GM19238 (cell line): ENCODE data around the gene CD200R1.

ENCODE experiments used
- DNase-seq: peaks from one replicate; pipeline ENCODE4 v3.0.0; 2011; ENCODE audit warnings: low spot score; ENCODE audit not compliant: insufficient read length

CD200R1 gene

GRCh38 chr3:112974894-112975293, at the start of gene CD200R1:
CD200R1 (minus strand) TSS chr3:112975103; CDS start chr3:112974857, 246 bp downstream.
- DNase-seq: no peak

GRCh38 chr3:113021471-113021870, 46.6 kb upstream of the CD200R1 start:
- DNase-seq: no peak

DNA sequence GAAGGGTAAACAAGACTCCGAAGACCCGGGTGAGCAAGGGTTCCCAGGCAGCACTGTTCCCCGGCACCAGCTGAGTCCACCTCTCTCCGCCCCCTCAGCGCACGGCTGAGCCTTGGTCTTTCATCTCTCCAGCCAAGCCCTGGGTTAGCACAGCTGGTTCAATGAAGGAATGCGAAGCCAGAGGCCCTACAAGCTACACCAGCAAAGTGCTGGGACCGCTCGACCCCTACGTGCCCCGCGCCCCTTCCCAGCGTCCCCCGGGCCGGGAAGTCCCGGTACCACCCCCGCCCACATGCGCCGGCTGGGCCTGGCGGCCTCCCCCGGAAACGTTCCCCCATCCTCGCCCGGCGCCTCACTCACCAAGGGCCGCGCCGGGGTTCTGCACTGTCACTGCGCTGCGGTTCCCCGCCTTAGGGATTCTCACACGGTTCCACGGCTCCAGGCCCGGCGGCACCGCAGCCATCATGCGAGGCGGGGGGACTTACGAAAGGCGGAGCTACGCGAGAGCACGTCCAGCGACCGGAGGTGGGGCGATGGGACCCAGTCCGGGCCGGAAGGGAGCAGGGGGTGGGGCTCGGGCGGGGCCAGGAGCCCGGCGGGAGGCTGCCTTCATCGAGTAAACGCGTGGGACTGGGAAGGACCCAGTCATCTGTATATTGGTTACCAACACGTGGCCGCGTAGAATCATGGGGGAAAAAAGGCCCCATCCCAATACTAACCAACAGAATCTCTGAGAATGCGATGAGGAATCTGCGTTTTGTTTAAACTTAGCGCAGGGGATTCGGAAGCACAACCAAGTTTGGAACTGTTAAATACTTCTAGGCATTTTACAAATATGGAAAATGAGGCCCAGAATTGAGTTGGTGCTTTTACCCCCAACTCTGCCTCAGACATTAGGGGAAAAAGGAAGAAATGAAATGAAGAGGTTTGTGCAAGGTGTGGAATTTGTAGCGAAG, 44.6 kb upstream of the CD200R1 start:
- peak; percentile 76 for DNase-seq

- no peak for DNase-seq
Measured at GRCh38 chr3:113018536-113019181, 43.8 kb upstream of the CD200R1 start.

- DNase-seq: no peak
Measured at GRCh38 chr3:113013593-113013992, 38.7 kb upstream of the CD200R1 start.

- DNase-seq: no peak
Measured at GRCh38 chr3:113008117-113008516, 33.2 kb upstream of the CD200R1 start.

DNA sequence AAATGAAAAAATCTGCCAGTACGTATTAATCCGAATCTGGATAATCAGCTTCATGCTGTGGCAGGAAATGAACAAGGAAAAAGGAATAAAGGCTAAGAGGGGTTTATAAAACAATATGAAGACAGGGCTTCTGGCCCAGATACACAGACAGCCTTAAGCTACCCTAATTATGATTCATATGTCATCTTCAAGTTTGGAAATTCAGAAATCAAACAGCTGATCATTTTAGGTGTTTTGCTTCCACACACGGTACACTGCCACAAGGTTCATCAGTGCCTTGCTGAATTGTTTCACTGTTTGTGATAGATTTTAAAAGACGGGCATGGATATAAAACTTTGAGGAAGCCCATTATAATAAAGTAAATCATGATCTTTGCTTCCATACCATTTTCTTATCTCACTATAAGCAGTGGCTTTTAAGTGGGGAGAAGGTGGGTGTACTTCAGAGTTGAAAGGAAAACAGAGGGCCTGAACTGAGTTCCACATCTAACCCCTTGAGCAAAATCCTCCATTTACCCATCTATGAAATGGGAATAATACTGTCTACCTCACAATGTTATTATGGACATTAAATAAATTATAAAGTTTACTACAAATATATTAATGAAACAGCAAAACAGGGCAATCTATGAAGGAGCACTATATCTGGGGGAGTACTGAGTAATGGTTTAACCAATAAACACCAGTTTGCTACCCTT, 31.6 kb upstream of the CD200R1 start:
- no peak for DNase-seq

DNA sequence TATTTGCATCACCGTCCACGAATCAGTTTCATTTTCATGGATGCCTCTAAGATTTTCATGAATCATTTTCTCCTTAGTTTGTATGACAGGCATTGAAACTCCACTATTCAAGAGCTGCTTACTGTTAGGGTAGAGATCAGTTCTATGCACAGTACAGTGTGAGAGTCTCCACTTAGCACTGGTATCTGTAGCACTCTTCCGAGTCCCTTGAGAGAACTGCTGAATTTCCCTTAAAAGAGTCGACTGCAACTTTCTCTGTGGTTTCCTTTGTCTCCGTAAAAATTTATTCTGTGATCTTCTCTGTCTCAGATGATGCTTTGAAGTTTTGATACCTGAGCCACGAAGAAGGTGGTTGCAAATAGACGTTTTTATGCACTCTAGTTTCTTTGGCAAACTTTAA, 30.7 kb upstream of the CD200R1 start:
- no peak for DNase-seq

- no peak for DNase-seq
Measured at GRCh38 chr3:113002679-113003078, 27.8 kb upstream of the CD200R1 start.

GRCh38 chr3:113002037-113002436, 27.1 kb upstream of the CD200R1 start:
- no peak for DNase-seq

DNA sequence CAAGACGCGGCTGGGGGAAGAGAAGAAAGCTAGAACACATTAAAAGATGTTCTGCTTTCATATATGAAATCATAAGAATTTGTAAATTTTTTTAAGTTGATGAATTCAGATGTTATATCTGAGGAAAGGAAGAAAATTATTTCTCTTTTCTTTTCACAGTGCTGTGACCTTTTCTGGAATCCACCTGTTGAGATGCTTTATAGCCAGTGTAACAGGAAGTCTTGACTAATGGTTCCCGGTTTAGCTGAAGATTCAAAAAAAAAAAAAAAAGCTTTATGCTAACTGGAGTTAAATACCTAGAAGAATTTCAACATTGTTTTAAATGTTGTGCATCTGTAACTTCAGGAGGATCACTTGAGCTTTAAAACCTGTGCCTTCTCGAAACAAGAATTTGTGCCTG, 25.8 kb upstream of the CD200R1 start:
- DNase-seq: no peak

- DNase-seq: no peak
Measured at GRCh38 chr3:112995800-112996199, 20.9 kb upstream of the CD200R1 start.

GRCh38 chr3:112990672-112991602, 16.0 kb upstream of the CD200R1 start, which contains the start of gene GTPBP8:
GTPBP8 (plus strand) TSS chr3:112990984; CDS start chr3:112991000, 16 bp downstream.
- DNase-seq: peak; percentile 53

DNA sequence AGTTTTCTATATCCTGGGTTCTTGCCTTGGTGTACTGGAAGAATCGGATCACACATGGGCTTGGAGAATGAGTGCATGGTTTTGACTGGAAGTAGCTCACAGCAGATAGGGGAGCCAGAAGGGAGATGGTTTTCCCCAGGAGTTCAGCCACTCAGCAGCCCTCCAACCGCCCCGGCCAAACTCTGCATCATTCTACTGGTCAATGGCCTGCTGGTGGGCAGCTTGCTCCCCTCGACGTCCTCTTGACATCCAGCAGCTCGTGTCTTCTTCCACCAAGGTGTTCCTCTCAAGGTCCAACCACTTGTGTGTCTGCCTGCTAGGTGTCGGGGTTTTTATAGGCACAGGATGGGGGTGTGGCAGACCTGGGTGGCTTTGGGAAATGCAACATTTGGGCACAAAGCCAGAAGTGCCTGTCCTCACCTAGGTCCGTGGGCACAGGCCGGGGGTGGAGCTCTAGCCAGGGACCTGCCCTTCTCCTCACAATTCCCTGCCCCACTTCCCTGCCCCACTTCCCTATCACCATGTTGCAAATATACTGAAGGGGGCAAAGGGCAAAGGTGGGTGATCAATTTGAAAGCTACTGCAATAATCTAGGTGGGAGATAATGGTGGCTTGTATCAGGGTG, 12.9 kb upstream of the CD200R1 start:
- DNase-seq: no peak

GRCh38 chr3:112984485-112984884, 9.6 kb upstream of the CD200R1 start:
- DNase-seq: no peak

- no peak for DNase-seq
Measured at GRCh38 chr3:112982710-112983109, 7.8 kb upstream of the CD200R1 start.

DNA sequence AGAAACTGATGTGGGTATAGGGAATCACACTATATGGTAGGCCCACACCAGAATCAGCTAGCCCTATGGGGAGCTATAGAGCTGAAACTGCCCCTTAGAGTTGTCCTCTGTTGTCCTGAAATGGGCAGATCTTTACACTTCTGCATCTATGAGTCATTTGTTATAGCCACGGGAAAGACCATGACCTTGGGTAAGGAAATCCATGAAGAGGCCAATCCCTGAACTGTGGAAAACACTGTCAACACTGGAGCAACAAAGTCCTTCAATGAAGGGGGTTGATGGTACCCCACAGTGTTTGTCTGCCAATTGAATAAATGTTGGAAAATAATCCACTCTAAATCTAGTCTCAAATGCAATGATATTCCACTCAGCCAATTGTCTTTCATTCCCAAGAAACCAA, 5.2 kb upstream of the CD200R1 start:
- DNase-seq: no peak

DNA sequence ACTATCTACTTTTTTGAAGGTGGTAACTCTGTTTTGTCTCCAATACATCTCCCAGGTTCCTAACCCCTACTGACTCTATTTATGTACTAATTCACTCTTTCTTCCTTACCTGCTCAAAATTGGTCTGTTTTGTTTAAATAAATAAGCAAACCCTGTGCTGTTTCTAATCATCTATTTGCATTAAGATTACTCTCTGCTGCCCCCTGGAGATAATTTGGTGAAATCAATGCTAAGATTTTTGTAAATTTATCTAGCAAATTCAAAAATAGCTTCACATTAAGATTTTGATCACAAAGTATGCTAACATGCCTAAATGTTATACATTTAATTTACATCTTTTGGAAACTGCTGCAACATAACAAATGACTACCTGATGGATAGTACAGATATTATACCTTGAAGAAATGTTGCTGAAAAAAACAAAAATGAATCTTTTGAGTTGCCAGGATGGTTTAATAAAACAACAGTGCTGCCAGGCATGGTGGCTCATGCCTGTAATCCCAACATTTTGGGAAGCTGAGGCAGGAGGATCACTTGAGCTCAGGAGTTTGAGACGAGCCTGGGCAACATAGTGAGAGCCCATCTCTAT, 4.4 kb upstream of the CD200R1 start:
- no peak for DNase-seq

GRCh38 chr3:112976953-112977352, 2.0 kb upstream of the CD200R1 start:
- no peak for DNase-seq

- no peak for DNase-seq
Measured at GRCh38 chr3:112976001-112976400, 1.1 kb upstream of the CD200R1 start.
